Measurements from ENCODE around the gene CRACR2A.

CRACR2A gene

GRCh38 chr12:3641428-3642018, 111.4 kb downstream of the CRACR2A start:
- DNase-seq = no peak

GRCh38 chr12:3636328-3636727, 116.6 kb downstream of the CRACR2A start:
- DNase-seq = no peak

- no peak for DNase-seq
Measured at GRCh38 chr12:3634348-3634747, 118.6 kb downstream of the CRACR2A start.

- DNase-seq = no peak
Measured at GRCh38 chr12:3633396-3633795, 119.5 kb downstream of the CRACR2A start.

- DNase-seq = no peak
Measured at GRCh38 chr12:3632754-3633153, 120.2 kb downstream of the CRACR2A start.

GRCh38 chr12:3632256-3632655, 120.7 kb downstream of the CRACR2A start:
- no peak for DNase-seq

GRCh38 chr12:3631759-3632158, 121.2 kb downstream of the CRACR2A start:
- no peak for DNase-seq

- no peak for DNase-seq
Measured at GRCh38 chr12:3631272-3631637, 121.7 kb downstream of the CRACR2A start.

GRCh38 chr12:3630621-3631271, 122.2 kb downstream of the CRACR2A start:
- DNase-seq = no peak

- DNase-seq = no peak
Measured at GRCh38 chr12:3630111-3630510, 122.8 kb downstream of the CRACR2A start.

- no peak for DNase-seq
Measured at GRCh38 chr12:3629057-3629830, 123.7 kb downstream of the CRACR2A start.

GRCh38 chr12:3628629-3629028, 124.3 kb downstream of the CRACR2A start:
- DNase-seq = no peak

GRCh38 chr12:3627336-3627735, 125.6 kb downstream of the CRACR2A start:
- DNase-seq = no peak

- no peak for DNase-seq
Measured at GRCh38 chr12:3624273-3624672, 128.6 kb downstream of the CRACR2A start.

- no peak for DNase-seq
Measured at GRCh38 chr12:3622822-3623690, 129.9 kb downstream of the CRACR2A start.

- DNase-seq = no peak
Measured at GRCh38 chr12:3622021-3622821, 130.7 kb downstream of the CRACR2A start.

GRCh38 chr12:3620856-3621255, 132.1 kb downstream of the CRACR2A start:
- no peak for DNase-seq

GRCh38 chr12:3617565-3617964, 135.3 kb downstream of the CRACR2A start:
- no peak for DNase-seq

GRCh38 chr12:3615862-3616261, 137.0 kb downstream of the CRACR2A start:
- DNase-seq = no peak

- DNase-seq = no peak
Measured at GRCh38 chr12:3614806-3615466, 138.0 kb downstream of the CRACR2A start.

GRCh38 chr12:3613641-3614395, 139.1 kb downstream of the CRACR2A start:
- no peak for DNase-seq

Data from NCI-H2029 treated with DMSO at 0.1 percent for 48 hours (cell line).